Stimulated activated CD8-positive, alpha-beta memory T cell treated with anti-CD3 and anti-CD28 coated beads, Interleukin-2, amount 100 ng/mL, for 1 hour (primary cell): ENCODE results near the gene MGA.
A peak's percentile ranks its signal among the peaks of the same experiment; 100 is the strongest.

Source experiments
- DNase-seq, 2 donors: peaks; one replicate each; pipeline ENCODE4 v3.0.0-alpha.2; 2020; ENCODE audit warnings: low read depth in 2 of 2

The MGA gene

DNA sequence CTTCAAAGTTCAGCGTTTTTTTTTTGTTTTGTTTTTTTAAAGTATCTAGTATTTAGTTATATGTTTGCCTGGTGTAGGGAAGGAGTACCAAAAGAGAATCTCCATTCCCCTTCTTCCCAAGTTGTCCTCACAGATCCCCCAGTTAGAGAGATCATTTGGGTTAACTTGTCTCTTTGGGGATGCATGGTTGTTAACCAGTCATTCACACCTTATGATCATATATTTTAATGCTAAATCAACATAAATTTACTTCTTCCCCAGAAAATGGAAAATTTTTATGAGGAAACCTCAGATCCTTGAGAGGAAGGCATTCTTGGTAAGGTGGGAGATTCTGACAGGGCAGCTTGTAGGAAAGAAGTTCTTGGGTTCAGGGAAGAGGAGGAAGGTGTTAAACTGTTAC, 1.5 kb upstream of the MGA start:
- DNase-seq: no peak

DNA sequence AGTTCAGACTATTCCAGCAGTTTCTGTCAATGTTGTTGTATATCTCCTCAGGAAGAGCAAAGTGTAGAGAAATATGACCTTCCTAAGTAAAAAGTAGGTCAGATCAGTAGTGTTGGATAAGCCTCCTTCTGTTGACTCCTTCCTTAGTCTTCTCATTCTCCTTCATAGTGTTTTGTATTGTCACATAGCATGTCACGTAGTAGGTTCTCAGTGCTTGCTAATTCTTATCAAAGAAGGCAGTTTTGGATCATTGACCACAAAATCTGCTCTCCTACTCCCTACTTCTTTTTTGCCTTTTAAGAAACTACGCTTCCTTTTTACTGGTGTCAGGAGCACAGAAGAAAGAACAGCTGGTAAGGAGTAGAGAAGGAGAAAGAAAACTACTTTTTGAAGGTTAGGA, 1.0 kb upstream of the MGA start:
- no peak for DNase-seq

DNA sequence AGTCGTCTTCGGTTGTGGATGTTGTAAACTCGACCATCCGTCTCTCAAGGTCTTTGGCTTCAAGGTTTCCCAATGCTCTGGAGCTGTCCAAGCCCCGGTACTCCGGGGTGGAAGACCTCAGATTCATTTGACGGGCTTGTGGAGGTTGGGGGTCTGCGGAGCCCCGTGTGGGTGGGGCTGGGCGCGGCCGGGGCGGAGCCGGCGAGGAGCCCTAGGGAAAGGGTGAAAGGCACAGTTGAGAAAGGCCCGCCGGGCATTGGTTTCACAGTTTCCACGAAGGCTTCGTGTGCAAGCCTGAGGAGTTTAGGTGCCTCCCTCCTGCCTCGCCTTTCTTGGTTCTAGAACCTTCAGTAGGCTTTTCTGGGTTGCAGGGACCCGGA, 360 bp upstream of the MGA start:
- DNase-seq: no peak

DNA sequence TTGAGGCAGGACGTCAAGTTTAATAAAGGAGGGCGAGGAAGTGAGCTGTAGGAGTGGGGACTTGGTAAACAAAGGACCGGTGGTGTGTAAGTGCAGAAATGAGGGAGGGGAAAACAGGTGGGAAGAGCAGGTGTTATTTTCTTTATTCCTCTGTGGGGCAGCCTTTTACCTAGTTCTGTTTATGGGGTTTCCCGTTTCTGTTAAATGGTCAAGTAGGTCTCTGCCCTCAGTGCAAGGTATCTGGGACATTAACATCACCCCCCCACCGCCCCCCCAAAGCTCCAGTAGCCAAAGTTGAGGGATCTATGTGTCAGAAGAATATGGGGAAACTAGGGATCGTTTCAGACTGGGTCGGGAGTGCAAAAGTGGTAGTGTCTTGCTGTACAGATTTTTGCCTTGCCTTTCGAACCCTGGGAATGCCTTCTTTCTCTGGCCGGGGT, 893 bp downstream of the MGA start:
- DNase-seq: no peak

DNA sequence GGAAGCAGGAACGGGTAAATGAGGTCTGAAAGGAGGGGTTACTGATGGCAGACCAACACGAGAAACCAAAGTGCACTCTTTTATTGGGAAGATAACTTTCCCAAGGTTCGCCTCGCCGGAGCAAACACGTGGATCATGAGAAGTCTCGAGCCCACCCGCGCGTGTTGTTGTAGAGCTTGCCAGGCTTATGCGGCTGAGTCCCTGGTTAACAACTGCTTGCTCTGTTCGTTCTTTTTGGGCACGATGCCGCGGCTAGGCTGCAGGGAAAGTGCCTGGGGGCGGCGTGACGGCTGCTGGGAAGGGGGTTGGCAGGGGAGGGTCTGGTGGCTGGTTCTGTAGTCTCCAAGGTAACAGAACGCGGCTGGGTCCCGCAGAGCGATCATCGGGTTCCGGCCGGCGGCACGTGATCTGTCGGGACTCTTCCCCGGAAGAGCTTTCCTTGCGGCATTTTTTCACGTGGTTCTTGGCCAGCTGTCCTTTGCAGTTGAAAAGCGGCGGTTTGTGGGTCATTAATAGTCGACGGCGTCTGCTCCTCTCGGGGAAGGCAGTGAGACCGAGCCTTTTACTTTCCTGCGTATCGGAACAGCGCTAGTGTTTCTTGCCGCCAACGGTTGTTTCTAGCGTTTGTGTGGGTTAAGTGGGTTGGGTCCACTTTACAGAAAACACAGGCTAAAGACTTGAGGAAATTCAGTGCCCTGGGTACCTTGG, 1.5 kb downstream of the MGA start:
- peak; percentile 27 to 44 for DNase-seq

DNA sequence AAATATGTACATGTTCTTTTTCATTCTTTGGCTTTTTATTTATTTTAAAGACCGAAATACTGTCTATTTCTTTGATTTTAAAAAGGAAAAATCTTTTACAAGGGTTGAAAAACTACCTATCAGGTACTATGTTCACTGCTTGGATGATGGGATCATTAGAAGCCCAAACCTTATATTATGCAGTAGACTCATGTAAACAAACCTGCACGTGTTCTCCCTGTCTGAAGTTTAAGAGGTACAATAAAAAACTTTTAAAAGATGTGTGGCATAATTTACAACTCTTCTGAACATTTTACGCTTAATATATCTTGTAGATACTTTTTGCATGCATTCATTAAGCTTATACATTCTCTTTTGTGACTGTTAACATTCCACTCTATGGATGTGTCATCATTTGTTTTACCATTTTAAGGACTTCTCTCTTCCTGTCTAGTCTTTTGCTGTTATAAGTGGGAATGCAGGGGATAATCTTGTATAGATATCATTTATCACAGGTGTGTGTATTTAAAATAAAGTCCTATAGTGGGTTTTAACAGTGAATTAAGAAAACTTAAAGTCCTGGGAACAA, 6.2 kb downstream of the MGA start:
- DNase-seq: no peak

DNA sequence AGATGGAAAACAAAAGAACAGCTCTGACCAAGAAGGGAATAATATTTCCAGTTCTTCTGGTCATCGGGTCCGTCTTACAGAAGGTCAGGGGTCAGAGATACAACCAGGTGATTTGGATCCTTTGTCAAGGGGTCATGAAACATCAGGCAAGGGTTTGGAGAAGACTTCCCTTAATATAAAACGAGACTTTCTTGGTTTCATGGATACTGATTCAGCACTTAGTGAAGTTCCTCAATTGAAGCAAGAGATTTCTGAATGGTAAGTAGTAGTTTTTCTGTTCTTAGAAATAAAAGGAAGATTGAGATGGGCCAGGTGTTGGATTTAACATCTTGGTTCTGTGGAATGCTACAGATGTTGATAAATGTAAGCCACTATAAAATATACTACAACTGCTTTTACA, 9.5 kb downstream of the MGA start:
- DNase-seq: no peak

DNA sequence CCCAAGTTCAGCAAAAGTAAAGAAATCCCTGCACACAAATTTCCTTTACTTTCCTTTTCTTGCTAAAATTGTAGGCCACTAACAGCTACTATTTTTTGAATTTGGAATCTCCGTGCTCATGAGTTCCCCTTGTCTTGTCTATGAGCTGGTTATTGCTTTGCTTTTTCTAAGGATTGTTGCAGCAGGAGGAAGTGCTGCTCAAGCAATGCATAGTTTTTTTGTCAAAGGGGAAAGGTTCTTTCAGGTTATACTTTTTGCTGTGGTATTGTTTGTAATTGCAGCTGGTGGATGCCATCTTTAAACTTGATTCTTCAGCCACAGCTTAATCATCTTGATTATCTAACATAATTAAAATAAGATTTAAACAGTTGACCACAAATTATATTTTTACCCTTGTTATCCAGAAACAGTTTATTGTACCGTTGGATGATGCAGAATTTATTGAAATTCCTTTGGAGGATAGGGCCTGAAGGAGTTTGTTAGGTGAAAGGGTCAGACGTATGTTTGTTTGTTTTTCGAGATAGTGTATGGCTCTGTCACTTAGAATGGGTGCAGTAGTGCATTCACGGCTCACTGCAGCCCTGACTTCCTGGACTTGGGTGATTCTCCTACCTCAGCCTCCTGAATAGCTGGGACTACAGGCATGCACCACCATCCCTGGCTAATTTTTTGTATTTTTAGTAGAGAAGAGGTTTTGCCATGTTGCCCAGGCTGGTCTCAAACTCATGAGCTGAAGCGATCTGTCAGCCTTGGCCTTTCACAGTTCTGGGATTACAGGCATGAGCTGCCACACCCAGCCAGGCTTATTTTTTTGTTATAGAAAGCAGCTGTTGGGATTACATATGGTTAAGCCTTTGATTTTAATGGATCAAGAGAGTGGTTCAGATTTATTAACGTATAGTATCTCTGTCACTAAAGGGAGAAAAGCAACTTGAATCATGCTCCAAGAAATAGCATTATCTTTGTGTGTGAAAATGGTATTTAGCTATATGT, 11.7 kb downstream of the MGA start:
- DNase-seq: no peak

DNA sequence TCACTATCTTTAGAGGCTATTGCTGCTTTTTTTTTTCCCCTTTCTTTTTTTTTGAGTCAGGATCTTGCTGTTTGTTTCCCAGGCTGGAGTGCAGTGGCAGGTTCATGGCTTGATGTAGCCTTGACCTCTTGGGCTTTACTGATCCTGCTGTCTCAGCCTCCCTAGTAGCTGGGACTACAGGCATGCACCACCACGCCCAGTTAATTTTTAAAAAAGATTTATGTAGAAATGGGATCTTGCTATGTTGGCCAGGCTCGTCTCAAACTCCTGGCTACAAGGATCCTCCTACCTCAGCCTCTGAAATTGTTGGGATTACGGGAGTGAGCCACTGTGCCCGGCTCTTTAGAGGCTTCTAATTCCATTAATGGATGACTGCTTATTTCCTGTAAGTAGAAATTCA, 15.1 kb downstream of the MGA start:
- DNase-seq: no peak

DNA sequence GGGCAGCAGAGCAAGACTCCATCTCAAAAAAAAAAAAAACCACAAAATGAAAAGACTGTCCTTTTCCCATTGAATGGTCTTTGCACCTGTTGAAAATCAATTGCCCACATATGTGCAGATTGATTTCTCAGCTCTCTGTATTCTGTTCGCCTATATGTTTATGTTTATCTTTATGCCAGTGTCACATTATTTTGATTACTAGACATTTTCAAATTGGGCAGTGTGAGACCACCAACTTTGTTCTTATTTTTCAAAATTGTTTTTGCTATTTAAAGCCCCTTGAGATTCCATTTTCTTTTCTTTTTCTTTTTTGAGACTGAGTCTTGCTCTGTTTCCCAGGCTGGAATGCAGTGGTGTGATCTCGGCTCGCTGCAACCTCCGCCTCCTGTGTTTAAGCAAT, 18.5 kb downstream of the MGA start:
- no peak for DNase-seq

DNA sequence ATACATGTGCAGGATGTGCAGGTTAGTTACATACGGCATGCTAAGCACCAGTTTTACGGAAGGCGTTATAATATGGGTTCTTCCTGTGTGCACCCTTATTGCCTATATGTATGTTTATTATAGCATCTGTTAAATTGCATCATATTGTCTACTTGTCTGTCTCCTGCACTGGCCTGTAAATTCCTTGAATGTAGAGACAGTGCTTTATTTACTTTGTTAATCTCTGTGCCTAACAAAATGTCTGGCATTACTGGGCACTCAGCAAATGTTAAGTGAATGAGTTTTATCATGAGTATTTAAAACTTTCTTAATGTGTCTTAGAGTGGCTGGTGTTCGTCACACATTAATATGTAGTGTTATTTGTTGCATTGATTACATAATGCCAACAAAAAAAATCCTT, 23.8 kb downstream of the MGA start:
- DNase-seq: no peak

DNA sequence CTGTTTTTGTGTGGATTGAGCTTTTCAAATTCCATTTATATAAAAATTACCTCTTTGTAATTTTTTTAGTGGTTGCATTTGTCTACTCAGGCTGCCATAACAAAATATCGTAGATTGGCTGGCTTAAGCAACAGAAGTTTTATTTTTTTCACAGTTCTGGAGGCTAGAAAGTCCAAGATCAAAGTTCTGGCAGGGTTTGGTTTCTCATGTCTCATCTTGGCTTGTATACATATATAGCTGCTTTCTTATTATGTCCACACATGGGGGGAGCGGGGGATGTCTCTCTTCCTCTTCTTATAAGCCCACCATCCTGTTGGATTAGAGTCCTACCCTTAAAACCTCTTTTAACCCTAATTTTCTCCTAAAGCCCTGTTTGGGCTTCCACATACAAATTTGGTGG, 28.5 kb downstream of the MGA start:
- DNase-seq: no peak

DNA sequence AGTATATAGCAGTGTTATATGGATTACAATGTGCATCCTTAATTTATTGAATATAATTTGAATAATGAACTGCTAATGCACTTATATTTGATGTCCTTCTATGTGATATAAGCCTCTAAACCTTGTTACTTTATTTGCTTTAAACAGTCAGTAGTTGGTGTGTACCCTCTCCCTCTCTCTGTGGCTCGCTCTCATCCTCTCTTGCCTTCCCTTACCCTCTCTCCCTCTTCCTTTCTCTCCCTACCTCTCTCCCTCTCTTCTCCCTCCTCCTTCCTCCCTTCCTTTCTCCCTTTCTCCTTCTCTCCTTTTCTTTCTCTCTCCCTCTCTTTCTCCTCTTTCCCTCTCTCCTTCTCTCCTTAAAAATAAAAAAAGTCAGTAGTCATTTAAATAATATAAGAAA, 28.9 kb downstream of the MGA start:
- DNase-seq: no peak

DNA sequence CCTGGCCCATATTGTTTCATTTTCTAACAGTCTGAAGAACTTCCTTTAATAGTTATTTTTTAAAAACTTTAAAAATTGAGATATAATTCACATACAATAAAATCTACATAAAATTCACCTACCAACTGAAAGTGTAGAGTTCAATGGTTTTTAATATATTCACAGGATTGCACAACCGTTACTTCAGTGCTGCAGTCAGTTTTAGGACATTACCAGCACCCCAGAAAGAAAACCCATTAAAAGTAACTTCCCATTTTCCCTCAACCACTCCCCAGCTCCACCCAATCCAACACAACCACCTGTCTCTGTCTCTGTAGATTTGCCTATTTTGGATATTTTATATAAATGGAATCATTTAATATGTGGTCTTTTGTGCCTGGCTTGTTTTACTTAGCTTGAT, 29.6 kb downstream of the MGA start:
- DNase-seq: no peak

DNA sequence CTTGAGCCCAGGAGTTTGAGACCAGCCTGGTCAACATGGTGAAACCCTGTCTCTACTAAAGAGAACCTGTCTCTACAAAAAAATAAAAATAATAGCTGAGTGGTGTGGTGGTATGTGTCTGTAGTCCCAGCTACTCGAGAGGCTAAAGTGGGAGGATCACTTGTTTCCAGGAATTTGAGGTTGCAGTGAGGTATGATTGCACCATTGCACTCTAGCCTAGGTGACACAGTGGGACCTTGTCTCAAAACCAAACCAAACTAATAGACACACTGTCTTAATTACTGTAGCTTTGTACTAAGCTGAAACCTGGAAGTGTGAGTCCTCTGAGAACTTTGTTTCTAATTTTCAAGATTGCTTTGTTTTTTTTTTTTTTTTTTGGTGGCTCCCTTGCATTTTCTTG, 30.4 kb downstream of the MGA start:
- no peak for DNase-seq

DNA sequence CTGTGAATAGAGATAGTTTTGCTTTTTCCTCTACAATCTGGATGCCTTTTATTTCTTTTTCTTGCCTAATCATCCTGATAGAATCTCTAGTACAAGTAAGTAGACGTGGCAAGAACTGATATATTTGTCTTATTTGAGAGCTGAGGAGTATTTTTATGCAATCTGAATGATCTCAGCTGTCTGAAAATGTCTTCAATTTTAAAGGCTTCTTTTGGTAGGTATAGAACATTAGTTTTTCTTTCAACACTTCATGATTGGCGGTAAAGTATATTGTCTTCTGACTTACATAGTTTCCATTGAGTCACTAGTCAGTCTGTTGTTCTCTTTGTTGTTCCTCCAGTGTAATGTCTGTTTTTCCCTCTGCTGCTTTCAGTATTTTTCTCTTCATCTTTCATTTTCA, 31.3 kb downstream of the MGA start:
- no peak for DNase-seq

DNA sequence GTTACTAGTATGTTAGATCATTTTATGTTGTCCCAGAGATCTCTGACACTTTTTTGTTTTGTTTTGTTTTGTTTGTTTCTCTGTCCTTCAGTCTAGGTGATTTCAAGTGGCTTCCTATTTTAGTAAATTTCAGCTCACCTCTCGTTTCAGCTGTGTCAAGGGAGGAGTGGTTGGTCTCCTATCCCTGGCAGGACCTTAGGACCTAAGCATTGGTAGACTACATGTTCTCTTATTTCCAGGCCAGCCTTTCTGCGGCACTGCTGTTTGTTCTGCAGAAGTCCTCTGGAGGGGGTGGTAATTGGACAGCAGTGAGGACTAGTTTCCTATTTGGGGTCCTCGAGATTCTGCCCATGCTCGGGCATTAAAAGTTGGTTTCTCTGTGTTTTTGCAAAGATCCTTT, 31.8 kb downstream of the MGA start:
- DNase-seq: no peak

DNA sequence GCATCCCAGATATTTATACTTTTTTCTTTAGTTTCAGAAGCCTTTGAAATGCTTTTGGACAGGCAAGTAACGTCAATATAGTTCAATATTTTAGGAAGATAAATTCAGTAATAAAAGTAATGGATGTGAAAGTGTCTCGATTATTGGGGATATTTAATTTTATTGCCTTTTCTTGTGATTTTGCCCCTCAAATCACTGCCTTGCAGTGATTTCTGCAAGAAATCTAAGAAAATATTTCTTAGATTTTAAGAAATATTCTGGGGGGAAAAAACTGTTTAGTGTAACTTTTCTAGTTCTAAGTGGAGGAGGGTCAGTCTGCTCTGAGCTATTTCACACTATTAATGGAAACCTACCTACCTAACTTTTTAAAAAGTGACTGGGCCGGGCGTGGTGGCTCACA, 33.6 kb downstream of the MGA start:
- DNase-seq: no peak

DNA sequence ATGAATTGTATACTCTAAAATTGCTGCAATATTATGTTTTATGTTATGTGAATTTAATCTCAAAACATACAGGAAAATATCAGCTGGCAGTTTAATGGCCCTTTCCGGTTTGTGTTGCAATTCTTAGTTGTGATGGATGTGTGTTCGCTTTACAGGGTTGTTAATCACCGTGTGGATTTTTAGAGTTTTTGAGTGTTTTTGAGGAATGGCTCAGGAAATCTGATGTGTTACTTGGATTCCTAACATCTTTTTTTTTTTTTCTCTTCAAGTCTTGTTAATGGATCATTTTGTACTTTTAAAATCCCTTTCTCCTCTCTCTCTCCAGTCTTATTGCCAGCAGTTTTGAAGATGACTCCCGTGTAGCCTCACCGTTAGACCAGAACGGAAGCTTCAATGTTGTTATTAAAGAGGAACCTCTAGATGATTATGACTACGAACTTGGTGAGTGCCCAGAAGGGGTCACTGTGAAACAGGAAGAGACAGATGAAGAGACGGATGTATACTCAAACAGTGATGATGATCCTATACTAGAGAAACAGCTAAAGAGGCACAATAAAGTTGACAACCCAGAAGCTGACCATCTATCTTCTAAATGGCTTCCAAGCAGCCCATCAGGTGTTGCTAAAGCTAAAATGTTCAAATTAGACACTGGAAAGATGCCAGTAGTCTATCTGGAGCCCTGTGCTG, 35.7 kb downstream of the MGA start:
- DNase-seq: no peak

DNA sequence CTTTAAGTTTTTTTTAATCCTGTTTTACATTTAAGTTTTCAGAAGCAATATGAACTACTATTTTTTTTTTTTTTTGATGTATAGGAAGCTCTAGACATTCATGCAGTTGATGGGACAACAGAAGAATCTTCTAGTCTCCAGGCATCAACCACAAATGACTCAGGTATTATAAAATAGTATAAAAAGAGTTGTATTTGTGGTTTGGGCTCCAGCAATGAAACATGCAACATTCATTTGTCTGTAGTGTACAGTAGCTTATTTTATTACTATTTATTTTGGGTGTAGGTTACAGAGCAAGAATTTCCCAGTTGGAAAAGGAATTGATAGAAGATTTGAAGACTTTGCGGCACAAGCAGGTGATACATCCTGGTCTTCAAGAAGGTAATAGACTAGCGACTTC, 38.6 kb downstream of the MGA start:
- DNase-seq: no peak

DNA sequence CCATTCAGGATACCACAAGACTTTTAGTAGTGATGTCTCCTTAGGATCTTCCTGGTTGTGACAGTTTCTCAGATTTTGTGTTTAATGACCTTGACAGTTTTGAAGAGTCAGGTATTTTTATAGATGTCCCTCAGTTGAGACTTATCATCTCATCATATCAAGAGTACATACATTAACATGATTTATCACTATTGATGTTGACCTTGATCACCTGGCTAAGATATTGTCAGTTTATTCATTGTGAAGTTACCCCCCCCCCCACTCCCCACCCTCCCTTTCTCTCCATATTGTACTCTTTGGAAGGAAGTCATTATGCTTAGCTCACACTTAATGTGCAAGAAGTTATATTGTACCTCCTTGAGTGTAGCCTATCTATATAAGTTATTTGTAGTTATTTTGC, 42.9 kb downstream of the MGA start:
- no peak for DNase-seq

DNA sequence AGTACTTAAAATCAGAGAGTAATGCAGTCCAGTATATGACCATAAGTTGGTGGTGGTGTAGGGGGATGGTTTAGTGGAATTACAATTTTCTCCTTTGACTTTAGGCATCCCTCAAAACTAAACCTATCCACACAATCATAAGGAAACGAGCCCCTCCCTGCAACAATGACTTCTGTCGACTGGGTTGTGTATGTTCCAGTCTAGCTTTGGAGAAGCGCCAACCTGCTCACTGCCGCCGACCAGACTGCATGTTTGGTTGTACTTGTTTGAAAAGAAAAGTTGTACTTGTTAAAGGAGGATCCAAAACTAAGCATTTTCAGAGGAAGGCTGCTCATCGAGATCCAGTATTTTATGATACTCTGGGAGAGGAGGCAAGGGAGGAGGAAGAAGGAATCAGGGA, 52.8 kb downstream of the MGA start:
- no peak for DNase-seq
